ENCODE data around the gene NCR3LG1. TPM values are rescaled to one million over a fixed set of nuclear protein-coding genes. Genes with fewer than 3 reads are reported as not detected.

The NCR3LG1 gene
- total and polyA plus RNA-seq, 5 experiments from 2014 or later, result 0.03 to 5.7 (median 0.28) TPM

GRCh38 chr11:17389211-17389956 is 37.8 kb downstream of the NCR3LG1 start:
- Mint-ChIP-seq H3K4me1 (peaks cover 0 to 11% (median 9%) of the 10 kb centered on the region in 4 donors), H3K27ac (peak overlapping the region in 9 of 10 donors; percentile 21 to 70 (median 51)), H3K36me3 (no peaks in the 10 kb centered on the region), H3K4me3 (peak overlapping the region; percentile 83 to 92 (median 86)), H3K27me3 (peaks cover 0 to 2% (median 0%) of the 10 kb centered on the region in 5 donors), H3K9me3 (no peaks in the 10 kb centered on the region)
- POLR2A ChIA-PET, result interaction anchor here (0.6 kb wide), 5 partner anchors 26 to 182 kb away, joined by 3 to 5 read pairs (median 4); no protein-coding TSS in a partner anchor
- peak; percentile 67 to 92 (median 82) for DNase-seq
- ATAC-seq, result peak; percentile 87 to 90

GRCh38 chr11:17389957-17390649 is 38.5 kb downstream of the NCR3LG1 start:
- Mint-ChIP-seq H3K36me3 (no peaks in the 10 kb centered on the region), H3K27ac (peak overlapping the region in 6 of 10 donors; percentile 21 to 61 (median 36)), H3K4me1 (peaks cover 0 to 11% (median 9%) of the 10 kb centered on the region in 4 donors), H3K4me3 (peak overlapping the region; percentile 71 to 91 (median 86)), H3K9me3 (no peaks in the 10 kb centered on the region), H3K27me3 (peaks cover 0 to 2% (median 0%) of the 10 kb centered on the region in 5 donors)
- DNase-seq (no peak), ATAC-seq (no peak)
- POLR2A ChIA-PET, result interaction anchor here (0.6 kb wide), 2 partner anchors 25 to 122 kb away, joined by 3 to 4 read pairs; no protein-coding TSS in a partner anchor

GRCh38 chr11:17391493-17392355 is 40.1 kb downstream of the NCR3LG1 start:
- no peaks in the 10 kb centered on the region for H3K36me3 Mint-ChIP-seq
- H3K4me3 Mint-ChIP-seq, result peak overlapping the region in 3 of 10 donors; percentile 5 to 27 (median 21)
- H3K4me1 Mint-ChIP-seq, result peaks cover 0 to 11% (median 9%) of the 10 kb centered on the region in 4 donors
- H3K27me3 Mint-ChIP-seq, result peaks cover 0 to 2% (median 0%) of the 10 kb centered on the region in 5 donors
- no peak for DNase-seq
- H3K27ac Mint-ChIP-seq, result peak overlapping the region in 3 of 10 donors; percentile 6 to 78 (median 33)
- H3K9me3 Mint-ChIP-seq, result no peaks in the 10 kb centered on the region
- ATAC-seq, result no peak
- POLR2A ChIA-PET, result no interaction called here

GRCh38 chr11:17392872-17393271 is 41.3 kb downstream of the NCR3LG1 start:
- Mint-ChIP-seq H3K9me3 (no peaks in the 10 kb centered on the region), H3K27ac (no peak overlapping the region), H3K36me3 (no peaks in the 10 kb centered on the region), H3K4me1 (peaks cover 0 to 10% (median 8%) of the 10 kb centered on the region in 4 donors), H3K27me3 (no peaks in the 10 kb centered on the region), H3K4me3 (no peak overlapping the region)
- DNase-seq, result no peak
- ATAC-seq, result no peak
- POLR2A ChIA-PET, result no interaction called here

DNA sequence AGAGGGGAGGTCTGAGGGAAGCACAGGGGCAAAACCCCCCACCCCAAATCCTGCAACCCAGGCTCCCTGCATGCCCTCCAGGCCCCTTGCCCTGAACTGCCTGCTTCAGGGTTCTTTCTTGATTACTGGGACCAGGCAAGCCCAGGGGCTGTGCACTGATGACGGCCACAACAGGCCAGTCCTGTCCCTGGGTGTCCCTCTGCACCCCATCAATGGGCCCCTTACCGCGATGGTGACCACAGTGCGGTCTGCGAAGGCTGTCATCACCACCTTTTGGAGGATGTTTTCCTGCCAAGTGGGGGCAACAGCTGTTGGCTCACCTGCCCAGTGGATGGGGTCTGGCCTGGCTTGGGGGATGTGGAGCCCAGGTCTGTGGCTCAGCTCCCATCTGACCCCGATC is 41.9 kb downstream of the NCR3LG1 start:
- H3K36me3 Mint-ChIP-seq, result no peaks in the 10 kb centered on the region
- no peaks in the 10 kb centered on the region for H3K9me3 Mint-ChIP-seq
- no peak overlapping the region for H3K4me3 Mint-ChIP-seq
- POLR2A ChIA-PET, result no interaction called here
- no peak overlapping the region for H3K27ac Mint-ChIP-seq
- DNase-seq, result no peak
- ATAC-seq, result no peak
- H3K27me3 Mint-ChIP-seq, result no peaks in the 10 kb centered on the region
- peaks cover 0 to 10% (median 7%) of the 10 kb centered on the region in 4 donors for H3K4me1 Mint-ChIP-seq

DNA sequence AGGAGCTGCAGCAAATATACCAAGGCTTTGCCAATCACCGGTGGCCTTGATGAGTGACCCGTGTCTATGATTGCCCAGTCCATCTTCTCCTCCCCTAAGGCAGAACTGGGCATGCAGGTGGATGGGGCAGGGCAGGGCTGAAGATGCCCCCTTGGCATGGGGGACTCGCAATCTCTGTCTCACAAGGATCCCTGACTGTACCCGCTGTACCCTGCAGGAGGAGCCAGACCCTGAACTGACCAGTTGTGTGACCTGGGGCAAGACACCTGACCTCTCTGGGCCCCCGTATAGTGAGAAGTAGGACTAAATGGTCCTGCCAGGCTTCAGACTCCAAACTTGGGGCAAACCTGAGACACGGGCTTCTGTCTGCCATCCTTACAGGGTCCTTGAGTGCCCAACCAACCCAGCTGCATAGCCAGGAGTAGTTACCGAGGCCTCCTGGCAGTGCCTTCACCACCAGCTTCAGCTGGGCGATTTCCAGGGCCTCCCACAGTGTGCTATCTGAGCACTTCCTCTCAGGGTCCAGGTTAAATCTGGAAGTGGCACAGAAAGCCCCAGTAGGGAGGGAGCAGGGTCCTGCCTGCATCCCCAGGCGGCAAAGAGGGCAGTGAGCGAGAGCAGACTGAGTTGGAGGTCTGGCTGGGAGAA is 43.3 kb downstream of the NCR3LG1 start:
- no peak overlapping the region for H3K4me3 Mint-ChIP-seq
- H3K27ac Mint-ChIP-seq, result peak overlapping the region in 1 of 10 donors; percentile 57
- DNase-seq (no peak), ATAC-seq (no peak)
- H3K27me3 Mint-ChIP-seq, result no peaks in the 10 kb centered on the region
- no peaks in the 10 kb centered on the region for H3K9me3 Mint-ChIP-seq
- POLR2A ChIA-PET, result no interaction called here
- H3K36me3 Mint-ChIP-seq, result no peaks in the 10 kb centered on the region
- H3K4me1 Mint-ChIP-seq, result peaks cover 0 to 5% (median 3%) of the 10 kb centered on the region in 4 donors

- no peak overlapping the region for H3K4me3 Mint-ChIP-seq
- H3K9me3 Mint-ChIP-seq, result no peaks in the 10 kb centered on the region
- DNase-seq (no peak), ATAC-seq (no peak)
- H3K27me3 Mint-ChIP-seq, result no peaks in the 10 kb centered on the region
- POLR2A ChIA-PET, result no interaction called here
- H3K4me1 Mint-ChIP-seq, result peaks cover 0 to 7% (median 0%) of the 10 kb centered on the region in 4 donors
- H3K27ac Mint-ChIP-seq, result no peak overlapping the region
- no peaks in the 10 kb centered on the region for H3K36me3 Mint-ChIP-seq
Measured at GRCh38 chr11:17395554-17395961, 44.0 kb downstream of the NCR3LG1 start.

DNA sequence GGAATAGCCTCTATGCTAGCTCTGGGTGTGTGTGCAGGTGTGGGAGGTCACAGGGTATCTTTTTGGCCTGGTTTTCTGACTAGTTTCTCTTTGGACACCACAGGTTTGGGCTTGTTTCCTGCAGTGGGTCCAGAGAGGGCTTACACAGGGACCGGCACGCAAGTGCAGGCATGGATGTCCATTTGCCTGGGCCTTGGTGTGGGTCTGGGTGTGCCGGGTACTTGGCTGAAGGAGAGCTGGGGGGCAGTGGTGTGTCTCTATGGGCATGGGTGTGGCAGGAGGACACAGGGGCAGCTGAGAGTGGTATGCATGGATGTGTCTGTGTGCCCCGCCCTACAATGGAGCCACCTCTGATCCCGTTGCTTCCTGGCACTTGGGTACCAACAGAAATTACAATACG is 44.4 kb downstream of the NCR3LG1 start:
- H3K4me1 Mint-ChIP-seq, result peaks cover 0 to 11% (median 0%) of the 10 kb centered on the region in 4 donors
- no peaks in the 10 kb centered on the region for H3K27me3 Mint-ChIP-seq
- no peak for DNase-seq
- no peak overlapping the region for H3K27ac Mint-ChIP-seq
- no peak overlapping the region for H3K4me3 Mint-ChIP-seq
- no peak for ATAC-seq
- H3K9me3 Mint-ChIP-seq, result no peaks in the 10 kb centered on the region
- POLR2A ChIA-PET, result no interaction called here
- no peaks in the 10 kb centered on the region for H3K36me3 Mint-ChIP-seq

DNA sequence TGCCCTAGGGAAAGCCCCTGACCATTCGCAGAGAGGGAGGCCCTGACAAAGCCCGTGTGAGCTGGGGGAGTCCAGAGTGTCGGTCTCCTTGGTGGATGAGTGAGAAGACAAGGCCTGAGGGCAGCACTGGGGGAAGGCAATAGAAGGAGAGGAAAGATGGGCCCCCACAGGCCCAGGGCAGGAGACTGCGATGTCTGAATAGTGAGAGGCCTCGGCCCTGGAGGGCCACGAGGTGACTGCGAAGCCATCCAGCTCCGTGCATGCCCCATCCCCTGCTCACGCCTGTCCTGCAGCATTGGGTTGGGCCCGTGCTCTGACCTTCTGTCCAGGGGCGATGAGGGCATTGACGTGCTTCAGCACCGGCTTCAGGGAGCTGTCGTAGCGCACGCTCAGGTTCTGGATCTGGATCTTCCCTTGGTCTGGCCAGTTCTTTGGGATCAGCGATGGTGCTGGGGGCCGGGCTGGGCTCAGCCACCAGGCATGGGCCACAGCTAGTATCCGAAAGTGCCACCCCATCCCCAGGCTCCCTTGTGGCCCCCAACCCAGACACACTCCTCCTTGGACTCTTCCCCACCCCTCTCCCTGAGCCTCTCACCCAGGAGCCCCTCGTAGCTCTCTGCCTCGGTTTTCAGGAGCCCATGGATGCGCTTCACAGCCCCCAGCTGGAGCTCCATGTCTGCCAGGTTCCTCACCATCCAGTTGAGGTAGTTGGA is 45.2 kb downstream of the NCR3LG1 start:
- DNase-seq (no peak), ATAC-seq (no peak)
- Mint-ChIP-seq H3K36me3 (no peaks in the 10 kb centered on the region), H3K4me3 (no peak overlapping the region), H3K27me3 (no peaks in the 10 kb centered on the region), H3K4me1 (peaks cover 0 to 12% (median 0%) of the 10 kb centered on the region in 4 donors), H3K9me3 (no peaks in the 10 kb centered on the region), H3K27ac (no peak overlapping the region)
- POLR2A ChIA-PET, result no interaction called here

- Mint-ChIP-seq H3K4me1 (peaks cover 0 to 12% (median 0%) of the 10 kb centered on the region in 4 donors), H3K4me3 (no peak overlapping the region), H3K27ac (no peak overlapping the region), H3K36me3 (no peaks in the 10 kb centered on the region), H3K9me3 (no peaks in the 10 kb centered on the region), H3K27me3 (no peaks in the 10 kb centered on the region)
- POLR2A ChIA-PET, result no interaction called here
- DNase-seq, result no peak
- no peak for ATAC-seq
Measured at GRCh38 chr11:17397311-17398002, 45.9 kb downstream of the NCR3LG1 start.

GRCh38 chr11:17399236-17399635 is 47.6 kb downstream of the NCR3LG1 start:
- H3K9me3 Mint-ChIP-seq, result no peaks in the 10 kb centered on the region
- no peak overlapping the region for H3K4me3 Mint-ChIP-seq
- H3K4me1 Mint-ChIP-seq, result peaks cover 0 to 12% (median 0%) of the 10 kb centered on the region in 4 donors
- no peak for DNase-seq
- H3K27me3 Mint-ChIP-seq, result no peaks in the 10 kb centered on the region
- POLR2A ChIA-PET, result no interaction called here
- H3K36me3 Mint-ChIP-seq, result no peaks in the 10 kb centered on the region
- no peak overlapping the region for H3K27ac Mint-ChIP-seq
- no peak for ATAC-seq
